HS-5 (cell line): ENCODE results near the gene AGO3.

Experiments used
- DNase-seq: peaks from one replicate; pipeline ENCODE4 v3.0.0-alpha.2; 2012; ENCODE audit warnings: low read depth

Gene AGO3

DNA sequence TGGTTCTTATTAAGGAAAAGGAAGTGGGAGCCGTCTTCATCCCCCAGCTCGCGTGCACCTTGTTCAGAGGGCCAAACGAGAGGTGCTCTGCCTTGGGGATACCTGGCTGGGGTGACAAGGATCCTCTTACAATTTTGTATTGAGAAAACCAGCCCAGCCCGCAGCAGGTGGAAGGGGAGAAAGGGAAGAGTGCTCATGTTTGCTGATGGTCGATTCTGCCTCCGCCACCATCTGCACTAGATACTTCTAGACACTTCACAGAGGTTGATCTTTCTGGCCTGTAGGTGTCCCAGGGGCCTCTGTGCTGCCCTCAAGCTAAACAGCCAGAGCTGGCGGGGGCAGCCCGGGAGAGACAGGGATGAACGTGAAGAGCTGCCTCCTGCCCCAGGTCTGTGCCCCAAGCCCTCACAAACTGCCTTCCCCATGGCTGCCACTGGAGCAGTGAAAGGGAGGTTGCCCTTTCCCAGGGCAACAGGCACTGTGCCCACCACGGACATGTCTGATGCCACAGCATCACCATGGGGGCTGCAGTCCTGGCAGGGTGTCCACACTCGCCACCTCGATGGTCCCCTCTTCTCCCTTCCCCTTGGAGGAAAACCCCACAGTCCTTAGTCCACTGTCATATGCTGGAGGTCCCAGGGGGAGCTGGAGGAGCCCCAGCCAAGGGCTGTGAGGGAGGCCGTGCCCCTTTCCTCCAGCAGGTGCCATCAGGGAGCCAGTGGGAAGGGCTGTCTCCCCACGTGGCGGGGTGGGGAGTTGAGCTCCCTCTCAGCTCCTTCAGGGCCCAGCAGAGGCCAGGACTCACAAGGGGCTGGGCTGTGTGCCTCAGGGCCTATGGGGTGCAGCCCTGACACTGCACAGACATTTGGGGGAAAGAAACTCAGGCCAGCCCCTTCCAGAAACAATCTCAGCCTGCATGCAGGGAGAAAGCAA, 165.9 kb downstream of the AGO3 start:
- no peak for DNase-seq

DNA sequence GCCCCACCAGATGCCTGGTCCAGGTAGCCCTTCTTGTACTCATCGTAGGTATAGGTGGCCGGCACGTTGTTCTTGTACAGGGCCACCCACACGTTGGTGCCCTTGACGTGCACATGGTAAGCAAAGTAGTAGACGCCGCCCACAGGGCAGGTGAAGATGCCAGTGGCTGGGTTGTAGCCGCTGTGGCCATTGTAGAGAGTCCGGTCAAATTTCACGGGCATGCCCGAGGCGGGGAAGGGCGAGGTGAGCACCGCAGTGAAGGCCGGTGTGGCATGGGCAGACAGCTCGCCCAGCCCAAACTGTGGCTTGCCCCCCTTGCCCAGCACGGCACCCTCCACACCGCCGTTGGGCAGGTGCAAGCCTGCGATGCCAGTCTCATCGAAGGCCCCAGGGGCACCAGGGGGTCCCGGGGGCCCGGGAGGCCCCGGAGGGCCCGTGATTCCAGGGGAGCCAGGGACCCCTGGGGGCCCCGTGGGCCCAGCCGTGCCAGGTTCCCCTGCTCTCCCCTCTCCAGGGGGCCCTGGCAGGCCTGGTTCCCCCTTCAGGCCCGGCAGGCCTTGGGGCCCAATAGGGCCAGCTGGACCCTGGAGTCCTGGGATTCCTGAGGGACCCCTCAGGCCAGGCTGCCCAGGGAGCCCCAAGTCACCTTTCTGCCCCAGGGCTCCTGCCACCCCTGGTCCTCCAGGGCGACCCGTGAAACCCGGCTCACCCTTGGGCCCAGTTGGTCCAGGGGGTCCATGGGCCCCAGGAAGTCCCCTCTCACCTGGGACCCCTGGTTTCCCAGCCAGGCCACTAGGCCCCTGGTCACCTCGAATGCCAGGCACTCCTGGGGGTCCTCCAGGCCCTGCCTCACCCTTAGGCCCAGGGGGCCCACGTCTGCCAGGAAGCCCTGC, 167.0 kb downstream of the AGO3 start:
- DNase-seq, result no peak

DNA sequence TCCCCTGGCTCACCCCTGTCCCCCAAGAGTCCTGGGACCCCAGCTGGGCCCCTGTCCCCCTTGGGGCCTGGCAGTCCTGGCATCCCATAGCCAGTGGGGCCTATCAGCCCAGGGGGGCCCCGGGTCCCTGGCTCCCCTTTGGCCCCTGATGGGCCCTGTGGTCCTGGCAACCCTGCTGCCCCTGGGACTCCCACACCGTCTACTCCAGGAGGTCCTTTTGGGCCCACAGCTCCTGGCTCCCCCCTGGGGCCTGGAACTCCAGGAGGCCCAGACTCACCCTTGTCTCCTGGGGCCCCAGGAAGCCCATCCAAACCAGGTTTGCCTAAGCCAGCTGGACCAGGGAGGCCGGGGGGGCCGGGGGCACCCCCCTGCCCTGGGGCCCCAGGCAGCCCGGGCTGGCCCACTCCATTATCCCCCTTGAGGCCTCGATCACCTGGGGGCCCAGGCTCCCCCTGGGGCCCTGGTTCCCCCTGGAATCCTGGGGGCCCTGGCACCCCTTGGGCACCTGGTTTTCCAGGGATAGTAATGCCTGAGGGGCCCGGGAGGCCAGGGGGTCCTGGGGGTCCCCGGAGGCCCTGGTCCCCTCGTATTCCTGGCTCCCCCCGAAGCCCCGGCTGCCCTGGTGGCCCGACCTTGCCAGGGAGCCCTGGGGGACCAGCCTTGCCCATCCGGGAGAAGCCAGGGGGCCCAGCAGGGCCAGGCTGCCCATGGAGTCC, 167.9 kb downstream of the AGO3 start:
- DNase-seq, result no peak

DNA sequence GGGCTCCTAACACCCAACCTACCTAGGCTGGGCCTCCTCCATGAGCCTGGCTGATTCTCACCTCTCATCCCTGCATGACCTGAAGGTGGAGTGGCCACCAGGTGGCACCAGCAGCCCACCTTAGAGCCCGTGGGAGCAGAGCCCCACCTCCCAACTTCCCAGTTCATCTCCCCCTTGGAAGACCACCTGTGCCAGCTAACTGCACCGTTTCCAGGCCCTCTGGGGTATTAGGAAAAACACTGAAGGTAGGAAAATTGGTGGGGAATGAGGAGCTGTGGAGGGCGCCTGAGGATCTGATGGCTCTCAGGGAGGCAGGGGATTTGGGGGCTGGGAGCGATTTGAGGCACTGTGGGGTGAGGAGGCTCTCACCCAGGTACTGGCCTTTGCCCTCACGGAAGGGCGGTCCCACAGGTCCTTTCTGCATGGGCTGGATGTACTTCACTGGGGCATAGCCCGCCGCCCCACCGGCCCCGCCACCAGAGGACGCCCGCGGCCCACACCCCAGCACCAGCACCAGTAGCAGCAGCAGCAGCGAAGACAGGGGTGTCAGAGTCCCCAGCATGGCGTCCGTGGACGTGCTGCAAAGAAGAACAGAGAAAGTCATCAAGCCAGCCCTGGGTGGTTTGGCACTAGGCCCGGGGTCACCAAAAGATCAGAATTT, 168.9 kb downstream of the AGO3 start:
- DNase-seq, result no peak

DNA sequence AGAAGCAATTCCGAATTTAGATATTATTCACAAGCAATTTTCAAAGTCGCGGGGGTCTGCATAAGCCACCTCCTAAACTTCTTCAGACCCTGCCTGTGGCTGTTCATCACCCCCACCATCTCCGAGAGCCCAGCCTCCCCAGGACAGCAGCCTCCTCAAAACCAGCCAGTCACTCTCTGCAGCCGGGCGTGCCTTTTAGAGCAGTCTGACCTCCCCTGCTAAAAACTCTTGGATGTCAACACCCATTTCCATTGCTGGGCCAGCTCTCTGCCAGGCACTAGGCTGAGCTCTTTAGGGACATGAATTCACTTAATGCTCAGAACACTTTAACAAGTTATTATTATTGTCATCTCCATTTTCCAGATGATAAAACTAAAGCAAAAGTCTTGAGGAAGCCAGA, 169.5 kb downstream of the AGO3 start:
- DNase-seq, result no peak

DNA sequence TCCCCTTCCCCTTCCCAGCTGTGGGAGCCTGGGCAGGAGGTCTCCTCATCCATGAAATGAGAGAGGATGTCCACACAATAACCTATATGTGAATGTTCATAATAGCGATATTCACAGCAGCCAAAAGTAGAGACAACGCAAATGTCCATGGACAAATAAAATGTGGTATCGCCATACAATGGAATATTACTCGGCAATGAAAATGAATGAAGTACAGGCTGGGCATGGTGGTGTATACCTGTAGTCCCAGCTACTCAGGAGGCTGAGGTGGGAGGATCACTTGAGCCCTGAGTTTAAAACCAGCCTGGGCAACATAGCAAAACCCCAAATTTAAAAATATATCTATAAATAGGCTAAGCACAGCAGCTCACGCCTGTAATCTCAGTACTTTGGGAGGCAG, 170.6 kb downstream of the AGO3 start:
- DNase-seq, result no peak

DNA sequence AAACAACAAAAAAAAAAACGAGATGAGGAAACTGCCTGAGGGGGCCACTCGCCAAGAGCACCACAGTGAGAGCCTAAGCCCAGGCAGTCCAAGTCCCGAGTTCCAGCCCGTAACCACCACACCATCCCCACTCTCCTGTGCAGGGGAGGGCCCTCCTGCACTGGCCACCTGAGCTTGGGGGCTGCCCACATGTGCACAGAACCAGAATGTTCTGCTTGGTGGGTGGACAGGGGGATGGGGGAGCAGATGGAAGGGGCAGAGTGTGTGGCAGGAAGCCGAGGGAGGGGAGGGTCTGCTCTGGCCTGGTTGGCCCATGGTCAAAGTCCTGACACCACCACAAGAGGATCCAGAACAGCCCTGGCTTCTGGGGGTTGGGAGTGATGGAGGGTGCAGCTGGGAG, 175.4 kb downstream of the AGO3 start:
- no peak for DNase-seq

DNA sequence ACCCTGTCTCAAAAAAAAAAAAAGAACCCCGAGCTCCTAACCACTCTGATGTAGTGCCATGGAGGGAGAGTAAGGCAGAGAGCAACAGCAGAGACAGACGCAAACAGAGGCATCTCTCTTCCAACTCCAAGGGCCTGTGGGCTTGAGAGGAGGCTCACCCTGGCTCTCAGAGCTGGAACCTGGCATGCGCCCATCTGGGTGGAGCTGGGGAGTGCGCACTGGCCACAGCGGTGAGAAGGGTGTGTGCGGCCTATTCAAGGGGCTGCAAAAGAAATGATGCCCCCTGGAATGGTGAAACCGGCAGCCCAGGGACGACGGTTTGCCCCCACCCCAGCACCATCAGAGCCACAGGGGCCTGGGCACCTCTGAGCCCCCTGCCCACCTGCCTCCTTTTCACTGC, 176.5 kb downstream of the AGO3 start:
- no peak for DNase-seq

DNA sequence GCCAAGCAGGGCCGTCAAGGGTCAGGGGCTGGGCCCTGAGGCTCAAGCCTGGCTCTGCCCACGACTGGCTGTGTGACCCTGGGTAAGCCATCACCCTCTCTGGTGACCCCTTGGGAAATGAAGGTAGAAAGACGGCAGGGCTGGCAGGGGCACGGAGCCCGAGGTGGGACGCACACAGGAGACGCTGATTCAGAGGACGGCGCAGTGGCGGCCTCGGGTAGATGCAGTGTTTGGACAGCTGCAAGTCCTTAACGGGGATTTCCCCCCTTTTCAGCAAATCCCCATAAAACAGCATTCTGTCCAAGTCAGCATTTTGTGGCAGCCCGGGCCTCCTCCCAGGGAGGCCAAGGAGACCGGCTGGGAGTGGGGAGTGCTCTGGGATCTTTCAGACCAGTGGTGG, 177.4 kb downstream of the AGO3 start:
- DNase-seq, result no peak

DNA sequence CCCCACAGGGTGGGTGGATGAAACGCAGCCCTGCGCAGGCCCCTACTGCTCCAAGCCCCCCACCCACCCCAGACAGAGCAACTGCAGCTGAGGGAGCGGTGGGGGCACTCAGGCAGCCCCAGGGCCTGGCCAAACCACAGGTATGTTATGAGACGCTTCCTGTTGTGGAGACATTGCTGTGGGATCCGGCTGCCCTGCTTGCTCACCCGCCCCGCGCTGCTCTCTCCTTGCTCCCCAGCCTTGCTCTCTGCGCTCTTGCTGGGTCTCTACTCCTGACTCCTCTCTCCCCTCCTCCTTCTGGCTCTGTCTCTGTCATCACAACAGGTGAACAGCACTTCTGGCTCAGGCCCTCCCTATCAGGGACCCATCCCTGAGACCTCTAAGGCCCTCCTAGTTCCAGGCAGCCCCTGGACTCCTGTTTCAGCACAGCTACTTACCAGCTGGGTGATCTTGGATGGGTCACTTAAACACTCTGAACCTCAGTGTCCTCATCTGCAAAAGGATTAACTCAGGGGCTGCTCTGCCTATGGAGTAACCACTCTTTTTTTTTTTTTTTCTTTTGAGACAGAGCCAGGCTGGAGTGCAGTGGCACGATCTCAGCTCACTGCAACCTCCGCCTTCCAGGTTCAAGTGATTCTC, 178.3 kb downstream of the AGO3 start:
- DNase-seq, result no peak

DNA sequence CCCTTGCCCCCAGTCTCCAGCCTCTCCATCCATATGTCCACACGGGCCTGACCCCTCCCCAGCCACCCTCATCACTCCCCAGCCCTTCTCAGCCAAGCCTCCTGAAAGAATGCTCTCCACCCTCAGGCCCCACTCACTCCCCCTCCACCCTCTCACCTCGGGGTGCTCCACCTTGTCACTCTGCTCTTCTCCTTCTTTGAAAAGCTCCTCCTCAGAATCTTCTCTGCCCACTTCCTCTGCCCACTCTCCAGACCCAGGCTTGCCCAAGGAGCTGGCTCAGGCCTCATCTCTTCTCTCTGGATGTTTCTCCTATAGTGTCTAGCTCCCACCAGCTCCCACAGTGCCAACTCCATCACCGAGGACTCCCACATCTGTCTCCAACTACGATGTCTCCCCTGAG, 180.2 kb downstream of the AGO3 start:
- DNase-seq, result no peak

DNA sequence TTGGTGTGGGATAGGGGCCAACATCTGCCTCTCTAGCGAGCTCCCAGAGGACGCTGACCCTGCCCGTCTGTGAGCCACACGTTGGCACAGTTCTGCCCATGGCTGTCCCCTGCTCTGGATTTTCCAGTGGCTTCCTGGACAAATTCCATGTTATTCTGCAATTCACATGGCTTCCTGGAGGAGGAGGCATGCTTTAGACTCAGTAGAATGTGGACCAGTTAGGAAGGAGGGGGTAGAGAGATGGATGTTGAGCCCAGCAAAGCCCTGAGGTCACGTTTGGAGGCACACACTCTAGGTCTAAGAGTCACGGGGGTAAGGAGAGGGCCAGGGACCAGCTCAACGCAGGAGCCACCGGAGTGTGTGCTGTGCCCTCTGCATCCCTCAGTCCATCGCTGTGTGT, 181.9 kb downstream of the AGO3 start:
- no peak for DNase-seq

DNA sequence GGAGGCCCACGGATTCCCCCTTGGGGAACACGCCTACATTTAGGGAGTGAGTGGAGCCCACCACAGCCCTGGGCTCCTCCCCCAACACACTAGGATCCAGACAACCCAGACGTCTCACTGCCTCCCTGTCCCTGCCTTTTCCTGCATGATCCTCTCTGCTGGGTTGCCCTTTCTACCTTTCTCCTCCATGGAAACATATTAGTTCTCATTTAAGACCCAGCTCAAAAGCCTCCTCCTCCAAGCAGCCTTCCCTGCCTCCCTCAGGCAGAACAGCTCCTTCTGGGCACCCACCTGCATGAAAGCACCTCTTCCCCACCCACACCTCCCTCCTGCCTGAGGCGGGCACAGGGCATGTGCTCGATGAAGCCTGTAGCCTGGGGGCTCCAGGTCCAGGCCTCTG, 183.5 kb downstream of the AGO3 start:
- DNase-seq, result no peak

DNA sequence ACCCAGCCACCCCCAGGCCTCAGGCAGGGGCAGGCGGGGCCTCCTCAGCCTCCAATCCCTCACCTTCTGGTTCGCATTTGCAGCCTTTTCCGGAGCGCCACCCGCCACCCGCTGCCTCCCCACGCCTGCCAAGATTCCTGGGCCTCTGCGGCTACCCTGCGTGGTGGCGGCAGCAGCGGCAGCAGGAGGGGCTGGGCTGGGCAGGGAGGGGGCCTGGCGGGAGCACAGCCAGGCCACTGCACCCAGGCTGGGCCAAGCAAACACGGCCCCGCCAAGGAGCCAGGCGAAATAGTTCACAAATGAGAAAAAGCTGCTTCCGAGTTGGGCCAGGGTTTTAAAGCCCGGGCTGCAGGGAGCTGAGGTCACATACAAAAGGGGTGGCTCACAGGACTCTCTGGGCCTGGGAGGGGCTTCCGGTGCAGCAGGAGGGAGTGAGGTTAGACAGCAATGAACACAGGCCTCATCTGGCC, 184.3 kb downstream of the AGO3 start:
- no peak for DNase-seq

DNA sequence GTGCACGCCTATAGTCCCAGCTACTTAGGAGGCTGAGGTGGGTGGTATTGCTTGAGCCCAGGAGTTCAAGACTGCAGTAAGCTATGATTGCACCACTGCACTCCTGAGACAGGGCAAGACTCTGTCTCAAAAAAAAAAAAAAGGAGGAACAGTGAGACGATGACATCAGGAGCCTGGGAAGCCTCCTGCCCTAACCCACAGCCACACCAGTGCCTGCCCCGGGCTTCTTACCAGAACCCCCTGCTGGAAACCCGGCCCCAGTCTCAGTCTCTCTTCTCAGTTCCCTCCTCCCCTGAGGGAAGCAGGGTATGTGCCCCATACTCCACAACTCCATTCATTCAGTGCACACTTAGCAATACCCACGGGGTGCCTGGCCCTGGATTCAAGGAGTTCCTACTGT, 185.0 kb downstream of the AGO3 start:
- DNase-seq, result no peak

DNA sequence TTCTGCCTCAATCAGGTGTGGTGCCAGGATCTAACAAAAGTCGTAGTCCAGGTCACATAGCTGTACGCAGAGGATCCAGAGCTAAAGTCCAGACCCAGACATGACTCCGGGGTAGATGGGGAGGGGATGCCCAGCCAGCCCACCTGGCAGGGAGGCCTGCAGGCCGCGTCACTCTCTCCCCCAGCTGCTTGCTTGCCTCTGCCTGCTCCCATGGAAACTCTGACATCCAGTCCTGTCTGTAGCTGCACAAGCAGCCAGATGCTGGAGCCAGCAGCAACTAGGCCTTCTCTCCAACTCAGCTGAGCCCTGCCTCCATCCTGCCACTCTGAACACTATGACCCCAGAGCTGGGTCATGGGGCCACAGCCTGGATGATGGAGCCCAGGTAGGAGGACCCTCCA, 186.0 kb downstream of the AGO3 start:
- no peak for DNase-seq

DNA sequence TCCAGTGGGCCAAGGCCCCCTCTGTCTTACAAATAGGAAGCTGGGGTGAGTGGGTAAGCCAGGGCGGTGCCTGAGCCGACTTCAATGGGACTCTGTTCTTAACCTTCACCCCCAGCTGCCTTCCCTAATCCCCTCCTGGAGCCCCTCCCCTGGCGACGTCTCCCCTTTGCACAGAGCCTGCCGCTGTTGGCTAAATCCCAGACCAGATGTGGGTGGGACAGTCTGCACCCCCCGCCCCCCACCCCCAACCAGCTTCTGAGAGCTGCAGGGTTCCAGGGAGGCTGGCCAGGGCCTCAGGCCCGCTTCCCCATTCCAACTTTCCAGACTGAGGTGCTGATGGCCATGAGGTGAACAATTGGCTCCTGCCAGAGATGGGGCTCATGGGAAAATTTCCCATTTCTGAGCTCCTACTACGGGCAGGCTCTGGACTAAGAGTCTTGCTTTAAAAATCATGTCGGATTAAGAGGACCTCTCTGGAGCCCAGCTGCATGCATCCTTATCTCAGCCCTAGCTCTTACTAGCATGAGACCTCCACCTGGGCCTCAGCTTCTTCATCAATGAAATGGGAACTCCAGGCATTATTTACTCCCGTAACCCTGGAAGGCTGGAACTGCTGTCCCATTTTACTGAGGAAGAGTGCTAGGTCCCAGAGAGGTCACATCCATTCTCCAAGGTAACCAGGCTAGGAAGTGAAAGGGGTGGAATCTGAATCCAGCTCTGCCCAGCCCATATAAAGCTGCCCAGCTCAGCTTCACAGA, 187.7 kb downstream of the AGO3 start:
- no peak for DNase-seq

DNA sequence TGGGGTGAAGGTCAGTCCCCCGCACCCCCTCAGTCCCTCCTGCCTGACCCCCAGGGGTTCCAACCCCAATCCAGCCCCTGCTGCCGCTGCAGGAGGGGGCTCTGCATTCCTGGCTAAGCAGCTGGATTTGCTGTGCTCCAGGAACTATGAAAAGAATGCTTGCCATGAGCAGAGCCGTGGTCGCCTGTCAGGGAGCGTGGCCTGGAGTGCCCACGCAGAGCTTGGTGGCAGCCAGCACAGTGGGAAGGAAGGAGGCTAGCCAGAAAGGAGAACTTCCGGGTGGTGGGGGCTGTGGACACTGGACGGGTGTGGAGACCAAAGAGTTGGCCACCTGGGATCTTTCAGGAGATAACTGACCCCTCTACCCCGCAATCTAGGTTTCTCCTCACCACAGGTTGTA, 188.6 kb downstream of the AGO3 start:
- no peak for DNase-seq
